Mammary epithelial cell (primary cell): ENCODE results near the gene GPC5.

ENCODE experiments used
- CTCF ChIP-seq, 2 donors: IDR thresholded peaks in 1 of 2; conservative IDR thresholded peaks in 1 of 2; 2 replicates each; pipeline ENCODE4 v1.5.1; 2011 to 2012; ENCODE audit warnings: inconsistent platforms in 2 of 2, low read length in 2 of 2, mild to moderate bottlenecking in 2 of 2, control low read depth in 1 of 2, low read depth in 1 of 2; ENCODE audit not compliant: insufficient read depth in 1 of 2; ENCODE audit errors: extremely low read depth in 1 of 2
- EZH2 ChIP-seq: IDR thresholded peaks from 2 replicates; pipeline ENCODE4 v1.6.1; 2012; ENCODE audit warnings: low read length, inconsistent platforms, borderline replicate concordance

DNA sequence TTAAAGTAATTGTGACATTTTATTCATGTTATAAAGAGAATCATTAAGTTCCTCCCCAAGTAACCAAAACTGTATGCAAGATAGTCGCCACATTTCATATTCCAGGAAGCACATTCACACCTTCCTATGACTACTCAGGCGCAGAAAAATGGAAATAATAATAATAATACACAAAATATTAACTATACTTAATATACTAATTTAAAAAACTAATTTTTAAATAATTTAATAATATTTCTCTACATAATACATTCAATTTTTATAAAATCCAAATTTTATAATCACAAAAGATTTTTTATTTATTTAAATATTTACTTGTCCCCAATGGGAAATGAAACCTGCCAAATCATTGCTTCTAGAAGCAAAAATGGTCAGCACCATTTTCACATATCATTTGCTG, 1030.8 kb downstream of the GPC5 start:
- TF ChIP-seq EZH2, result no peak
- no peak for TF ChIP-seq CTCF (conservative IDR thresholded peaks at IDR 0.05 in 1 of 2, IDR thresholded peaks at IDR 0.05 in 1 of 2; ENCODE audit: extremely low read depth in 1 of 2, insufficient read depth in 1 of 2, low read depth in 1 of 2, low read length in 2 of 2)
